HepG2 (cell line): ENCODE data around the gene SMLR1. TPM values are rescaled to one million over a fixed set of nuclear protein-coding genes. Genes with fewer than 3 reads are reported as not detected.

Experiments
- ARID4A ChIP-seq: sonication (generic); formaldehyde crosslinking; IDR thresholded peaks from 2 replicates; pipeline ENCODE4 v1.5.0; 2020; ENCODE audit warnings: mild to moderate bottlenecking, missing genetic modification reagents, borderline replicate concordance
- BRCA1 ChIP-seq: sonication (generic); formaldehyde crosslinking; IDR thresholded peaks from 2 replicates; pipeline ENCODE4 v1.4.0; 2020; ENCODE audit warnings: missing genetic modification reagents
- CTCF ChIP-seq: sonication (generic); formaldehyde crosslinking; IDR thresholded peaks from 2 replicates; pipeline ENCODE4 v1.5.0; 2020; ENCODE audit warnings: mild to moderate bottlenecking, missing genetic modification reagents, moderate library complexity
- FOXP4 ChIP-seq: sonication (generic); formaldehyde crosslinking; IDR thresholded peaks from 2 replicates; pipeline ENCODE4 v1.4.0; 2020; ENCODE audit warnings: missing genetic modification reagents
- PHF20 ChIP-seq: sonication (generic); formaldehyde crosslinking; IDR thresholded peaks from 2 replicates; pipeline ENCODE4 v1.5.0; 2020; ENCODE audit warnings: mild to moderate bottlenecking, missing genetic modification reagents
- PHF5A ChIP-seq: IDR thresholded peaks from one replicate; pipeline ENCODE4 v1.6.1; 2018; ENCODE audit warnings: low read depth, missing genetic modification reagents; ENCODE audit not compliant: unreplicated experiment
- SOX5 ChIP-seq: IDR thresholded peaks from 2 replicates; pipeline ENCODE4 v1.6.1; 2016; ENCODE audit warnings: borderline replicate concordance
- STAG1 ChIP-seq: sonication (generic); formaldehyde crosslinking; IDR thresholded peaks from 2 replicates; pipeline ENCODE4 v1.4.0; 2020; ENCODE audit warnings: missing genetic modification reagents
- ZFP37 ChIP-seq: sonication (generic); formaldehyde crosslinking; IDR thresholded peaks from 2 replicates; pipeline ENCODE4 v1.4.0; 2020; ENCODE audit warnings: missing genetic modification reagents, borderline replicate concordance
- ZNF292 ChIP-seq: sonication (generic); formaldehyde crosslinking; IDR thresholded peaks from 2 replicates; pipeline ENCODE4 v1.8.1; 2022; ENCODE audit warnings: mild to moderate bottlenecking, low read depth, missing genetic modification reagents, borderline replicate concordance
- ZNF530 ChIP-seq: sonication (generic); formaldehyde crosslinking; IDR thresholded peaks from 2 replicates; pipeline ENCODE4 v1.5.0; 2020; ENCODE audit warnings: low read depth, mild to moderate bottlenecking, missing genetic modification reagents
- ZNF703 ChIP-seq: sonication (generic); formaldehyde crosslinking; IDR thresholded peaks from 2 replicates; pipeline ENCODE4 v1.5.1; 2020; ENCODE audit warnings: missing genetic modification reagents, mild to moderate bottlenecking, moderate library complexity, borderline replicate concordance
- ZNF780A ChIP-seq: sonication (generic); formaldehyde crosslinking; IDR thresholded peaks from 2 replicates; pipeline ENCODE4 v1.8.0; 2022; ENCODE audit warnings: mild to moderate bottlenecking, missing genetic modification reagents, moderate library complexity
- ZNF878 ChIP-seq: sonication (generic); formaldehyde crosslinking; IDR thresholded peaks from 2 replicates; pipeline ENCODE4 v1.8.1; 2023; ENCODE audit warnings: mild to moderate bottlenecking, missing genetic modification reagents, moderate library complexity
- polyA plus RNA-seq, 8 experiments: library from polyadenylated mRNA; depleted of rRNA in 3 of 8; stranded (reverse) in 7 of 8; unstranded in 1 of 8; fragments of >200 nt; fragmentation: Illumina TruSeq in 4 of 8; extraction: Trizol in 4 of 8; gene quantifications; 2 replicates each; pipeline versions ENCODE4 v1.2.1 to v1.2.3, GENCODE V29; 2011 to 2016; ENCODE audit warnings: low read depth in 4 of 8, missing spikeins in 1 of 8, mixed read lengths in 1 of 8; ENCODE audit not compliant: insufficient read depth in 1 of 8
- total RNA-seq, 5 experiments: library from RNA; depleted of rRNA; stranded (reverse); fragments of >200 nt; fragmentation: Illumina TruSeq; extraction: Trizol; gene quantifications; 2 replicates each; pipeline ENCODE4 v1.2.3, GENCODE V29; 2016; ENCODE audit warnings: low read depth in 1 of 5
- TF ChIP-seq, protein P1 (sequence below): sonication (generic); formaldehyde crosslinking; IDR thresholded peaks from 2 replicates; pipeline ENCODE4 v1.4.0; 2020; ENCODE audit warnings: missing genetic modification reagents
- TF ChIP-seq, protein P2 (sequence below): sonication (generic); formaldehyde crosslinking; IDR thresholded peaks from 2 replicates; pipeline ENCODE4 v1.4.0; 2020; ENCODE audit warnings: missing genetic modification reagents

Gene SMLR1
- total and polyA plus RNA-seq, 2 of the 13 experiments (the other 11 are each of a cell fraction or from before 2014, with no cell fraction given), result 41.8 to 104 TPM

GRCh38 chr6:130885392-130886192 lies 58.4 kb downstream of the SMLR1 start (continued):
- TF ChIP-seq, protein P1, sequence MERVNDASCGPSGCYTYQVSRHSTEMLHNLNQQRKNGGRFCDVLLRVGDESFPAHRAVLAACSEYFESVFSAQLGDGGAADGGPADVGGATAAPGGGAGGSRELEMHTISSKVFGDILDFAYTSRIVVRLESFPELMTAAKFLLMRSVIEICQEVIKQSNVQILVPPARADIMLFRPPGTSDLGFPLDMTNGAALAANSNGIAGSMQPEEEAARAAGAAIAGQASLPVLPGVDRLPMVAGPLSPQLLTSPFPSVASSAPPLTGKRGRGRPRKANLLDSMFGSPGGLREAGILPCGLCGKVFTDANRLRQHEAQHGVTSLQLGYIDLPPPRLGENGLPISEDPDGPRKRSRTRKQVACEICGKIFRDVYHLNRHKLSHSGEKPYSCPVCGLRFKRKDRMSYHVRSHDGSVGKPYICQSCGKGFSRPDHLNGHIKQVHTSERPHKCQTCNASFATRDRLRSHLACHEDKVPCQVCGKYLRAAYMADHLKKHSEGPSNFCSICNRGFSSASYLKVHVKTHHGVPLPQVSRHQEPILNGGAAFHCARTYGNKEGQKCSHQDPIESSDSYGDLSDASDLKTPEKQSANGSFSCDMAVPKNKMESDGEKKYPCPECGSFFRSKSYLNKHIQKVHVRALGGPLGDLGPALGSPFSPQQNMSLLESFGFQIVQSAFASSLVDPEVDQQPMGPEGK (CRISPR knock-in tag), result no peak
- TF ChIP-seq ZFP37 (CRISPR knock-in tag) (no peak), FOXP4 (CRISPR knock-in tag) (no peak), ZNF878 (CRISPR knock-in tag) (no peak), BRCA1 (CRISPR knock-in tag) (no peak), ZNF292 (CRISPR knock-in tag) (no peak), SOX5 (CRISPR knock-in tag) (0 out of 2 replicates have a peak, but pooled peaks have one; percentile 26), ZNF703 (CRISPR knock-in tag) (no peak), ZNF530 (CRISPR knock-in tag) (no peak), CTCF (CRISPR knock-in tag) (peak; percentile 91), STAG1 (CRISPR knock-in tag) (peak; percentile 99), ARID4A (no peak; the same call in 1 of the 2 replicates), PHF20 (CRISPR knock-in tag) (no peak), PHF5A (CRISPR knock-in tag) (no peak), ZNF780A (CRISPR knock-in tag) (no peak)
- TF ChIP-seq, protein P2, sequence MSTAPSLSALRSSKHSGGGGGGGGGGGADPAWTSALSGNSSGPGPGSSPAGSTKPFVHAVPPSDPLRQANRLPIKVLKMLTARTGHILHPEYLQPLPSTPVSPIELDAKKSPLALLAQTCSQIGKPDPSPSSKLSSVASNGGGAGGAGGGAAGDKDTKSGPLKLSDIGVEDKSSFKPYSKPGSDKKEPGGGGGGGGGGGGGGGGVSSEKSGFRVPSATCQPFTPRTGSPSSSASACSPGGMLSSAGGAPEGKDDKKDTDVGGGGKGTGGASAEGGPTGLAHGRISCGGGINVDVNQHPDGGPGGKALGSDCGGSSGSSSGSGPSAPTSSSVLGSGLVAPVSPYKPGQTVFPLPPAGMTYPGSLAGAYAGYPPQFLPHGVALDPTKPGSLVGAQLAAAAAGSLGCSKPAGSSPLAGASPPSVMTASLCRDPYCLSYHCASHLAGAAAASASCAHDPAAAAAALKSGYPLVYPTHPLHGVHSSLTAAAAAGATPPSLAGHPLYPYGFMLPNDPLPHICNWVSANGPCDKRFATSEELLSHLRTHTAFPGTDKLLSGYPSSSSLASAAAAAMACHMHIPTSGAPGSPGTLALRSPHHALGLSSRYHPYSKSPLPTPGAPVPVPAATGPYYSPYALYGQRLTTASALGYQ (CRISPR knock-in tag), result no peak
